Lower lobe of right lung (tissue), 2 donors: ENCODE data around the gene VAV2. TPM values are rescaled to one million over a fixed set of nuclear protein-coding genes. Genes with fewer than 3 reads are reported as not detected.

Source experiments
- ATAC-seq, 2 donors: fragments of 200-7000 bp; cut with Tn5 transposase; one replicate each; pipeline ENCODE4 v1.9.1; 2020 to 2022; ENCODE audit warnings: mild to moderate bottlenecking in 2 of 2, moderate library complexity in 2 of 2
- DNase-seq: peaks from one replicate; pipeline ENCODE4 v3.0.0-alpha.2; 2020
- H3K27ac ChIP-seq: fragments of 200-600 bp; one replicate; pipeline ENCODE4 v1.8.0; 2022
- H3K27me3 ChIP-seq: fragments of 200-600 bp; one replicate; pipeline ENCODE4 v1.8.0; 2022; ENCODE audit warnings: low read depth
- H3K36me3 ChIP-seq: fragments of 200-600 bp; one replicate; pipeline ENCODE4 v1.8.0; 2022; ENCODE audit warnings: mild to moderate bottlenecking
- H3K4me1 ChIP-seq: fragments of 200-600 bp; one replicate; pipeline ENCODE4 v1.8.0; 2022
- H3K4me3 ChIP-seq: fragments of 200-600 bp; one replicate; pipeline ENCODE4 v1.8.0; 2022; ENCODE audit warnings: mild to moderate bottlenecking
- H3K9me3 ChIP-seq: fragments of 200-600 bp; one replicate; pipeline ENCODE4 v1.8.0; 2022
- intact Hi-C: fragments of 100-400 bp; cut with DNase I; formaldehyde crosslinking; loops from one replicate; pipeline ENCODE4 v1.11.0; 2022
- total RNA-seq: library from RNA; stranded (reverse); fragmentation: NEBNext Ultra II Directional; extraction: Animal tissue kit (Norgen Biotek cat#: 25700); gene quantifications from one replicate; pipeline ENCODE4 v1.2.1, GENCODE V29; 2021
- TF ChIP-seq, protein P1 (sequence below): fragments of 200-600 bp; IDR thresholded peaks from one replicate; pipeline ENCODE4 v1.8.0; 2022; ENCODE audit warnings: antibody characterized with exemption, mild to moderate bottlenecking
- donor health status: DM: no; HTN: yes; CAD: no; lungs with severe emphysema.

Gene VAV2
- total RNA-seq, 1 donor from 2014 or later, result 26.9 TPM

DNA sequence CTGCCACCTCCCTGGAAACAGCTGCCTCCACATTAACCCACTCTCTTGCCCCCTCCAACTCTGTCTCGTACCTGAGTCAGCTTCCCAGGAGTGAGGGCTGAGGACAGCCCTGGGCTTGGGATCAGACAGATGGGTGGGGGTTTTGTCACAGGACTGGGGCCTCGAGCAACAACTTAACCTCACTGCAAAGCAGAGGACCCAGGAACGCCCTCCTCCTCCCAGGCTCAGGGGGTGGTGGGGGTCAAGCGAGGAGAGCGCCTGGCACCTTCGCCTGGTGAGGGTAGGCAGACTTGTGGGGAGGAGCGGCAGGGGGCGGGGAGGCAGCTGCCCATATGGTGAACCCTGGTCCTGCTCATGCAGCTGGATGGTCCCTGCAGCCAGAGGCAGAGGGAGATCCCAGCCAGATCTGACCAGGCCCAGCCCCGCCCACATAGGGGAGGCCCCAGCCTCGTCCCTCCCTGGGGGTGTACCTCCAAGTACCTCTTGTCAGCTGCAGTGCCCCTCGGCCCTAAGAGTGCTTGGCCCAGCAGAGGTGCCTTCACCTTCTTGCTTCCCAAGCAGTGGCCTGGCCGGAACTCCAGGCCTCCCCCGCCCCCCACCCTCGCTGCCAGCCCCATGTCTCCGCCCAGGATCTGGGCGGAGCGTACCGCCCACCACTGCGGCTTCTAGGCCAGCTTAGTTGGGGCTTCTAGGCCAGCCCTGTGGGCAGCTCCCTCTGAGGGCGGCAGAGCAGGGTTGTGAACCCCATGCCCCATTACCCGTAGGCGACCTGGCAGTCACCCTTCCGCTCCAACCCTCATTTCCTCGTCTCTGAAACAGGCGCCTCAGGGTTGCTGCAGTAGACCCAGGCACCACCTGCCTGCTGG is 254.1 kb downstream of the VAV2 start, which contains the start of gene SARDH:
Gene SARDH, minus strand, starts transcription at position 579 of the 866 bp plus-strand sequence. CDS start 4,179 bp downstream, outside the sequence.
- Histone ChIP-seq H3K4me3 (peak within 1 kb of the TSS; percentile 53), H3K27me3 (no peaks in the 10 kb centered on the region), H3K4me1 (peaks cover 13% of the 10 kb centered on the region), H3K36me3 (no peaks in the 10 kb centered on the region), H3K9me3 (no peaks in the 10 kb centered on the region), H3K27ac (no peak within 1 kb of the TSS)
- TF ChIP-seq, protein P1, sequence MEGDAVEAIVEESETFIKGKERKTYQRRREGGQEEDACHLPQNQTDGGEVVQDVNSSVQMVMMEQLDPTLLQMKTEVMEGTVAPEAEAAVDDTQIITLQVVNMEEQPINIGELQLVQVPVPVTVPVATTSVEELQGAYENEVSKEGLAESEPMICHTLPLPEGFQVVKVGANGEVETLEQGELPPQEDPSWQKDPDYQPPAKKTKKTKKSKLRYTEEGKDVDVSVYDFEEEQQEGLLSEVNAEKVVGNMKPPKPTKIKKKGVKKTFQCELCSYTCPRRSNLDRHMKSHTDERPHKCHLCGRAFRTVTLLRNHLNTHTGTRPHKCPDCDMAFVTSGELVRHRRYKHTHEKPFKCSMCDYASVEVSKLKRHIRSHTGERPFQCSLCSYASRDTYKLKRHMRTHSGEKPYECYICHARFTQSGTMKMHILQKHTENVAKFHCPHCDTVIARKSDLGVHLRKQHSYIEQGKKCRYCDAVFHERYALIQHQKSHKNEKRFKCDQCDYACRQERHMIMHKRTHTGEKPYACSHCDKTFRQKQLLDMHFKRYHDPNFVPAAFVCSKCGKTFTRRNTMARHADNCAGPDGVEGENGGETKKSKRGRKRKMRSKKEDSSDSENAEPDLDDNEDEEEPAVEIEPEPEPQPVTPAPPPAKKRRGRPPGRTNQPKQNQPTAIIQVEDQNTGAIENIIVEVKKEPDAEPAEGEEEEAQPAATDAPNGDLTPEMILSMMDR, result no peak
- ATAC-seq, result peak; percentile 68 to 76
- intact Hi-C loops, result no loop called here
- DNase-seq, result peak; percentile 72

DNA sequence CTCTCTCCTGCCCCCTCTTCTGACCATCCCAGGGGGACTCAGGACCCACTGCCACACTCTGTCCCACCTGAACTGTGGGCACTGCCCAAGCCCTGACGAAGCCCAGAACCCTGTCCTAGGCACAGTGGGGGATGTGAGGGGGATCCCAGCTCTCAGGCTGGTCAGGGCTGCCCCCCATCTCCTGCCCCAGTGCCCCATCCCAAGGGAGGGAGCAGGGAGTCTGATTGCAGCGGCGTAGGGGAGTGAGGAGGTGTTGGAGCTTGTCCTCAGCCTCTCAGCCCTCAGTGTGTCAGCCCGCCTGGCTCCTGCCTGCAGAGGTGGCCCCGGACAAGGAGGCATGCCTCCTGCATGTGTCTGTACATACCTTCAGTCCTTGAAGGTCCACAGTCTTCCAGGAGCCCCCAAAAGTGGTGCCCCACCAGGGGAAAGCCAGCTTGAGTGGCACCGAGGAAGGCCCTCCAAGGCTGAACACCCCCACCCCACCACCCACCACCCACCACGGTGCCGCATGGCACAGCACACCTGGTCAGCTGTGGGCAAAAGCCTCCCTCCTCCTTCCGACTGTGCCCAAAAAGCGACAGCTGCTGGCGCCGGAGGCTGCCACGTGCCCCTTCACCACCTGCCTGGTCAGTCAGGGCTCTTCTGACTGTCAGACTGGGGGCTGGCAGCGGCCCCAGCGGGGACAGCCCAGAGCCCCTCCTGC is 254.9 kb downstream of the VAV2 start:
- Histone ChIP-seq H3K27ac (no peak overlapping the region), H3K4me3 (peak overlapping the region; percentile 53)
- DNase-seq, result no peak

DNA sequence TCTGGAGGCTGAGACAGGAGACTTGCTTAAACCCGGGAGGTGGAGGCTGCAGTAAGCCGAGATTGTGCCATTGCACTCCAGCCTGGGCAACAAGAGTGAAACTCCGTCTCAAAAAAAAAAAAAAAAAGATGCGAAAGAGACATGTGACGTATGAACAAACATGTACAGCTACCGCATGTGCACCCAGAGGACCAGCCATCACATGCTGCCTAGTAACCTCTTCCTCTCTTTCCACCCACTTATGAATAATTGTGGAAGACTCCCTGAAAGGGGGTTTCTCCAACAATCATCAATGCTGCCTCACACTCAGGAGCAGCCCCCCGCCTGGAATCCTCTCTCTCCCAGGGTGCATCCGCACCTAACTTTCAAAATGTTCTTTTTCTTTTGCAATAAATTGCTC is 256.2 kb downstream of the VAV2 start:
- intact Hi-C loops, result no loop called here
- Histone ChIP-seq H3K4me1 (peaks cover 13% of the 10 kb centered on the region), H3K27me3 (peaks cover 7% of the 10 kb centered on the region), H3K27ac (no peak overlapping the region), H3K4me3 (no peak overlapping the region), H3K9me3 (no peaks in the 10 kb centered on the region), H3K36me3 (no peaks in the 10 kb centered on the region)
- ATAC-seq (no peak), DNase-seq (no peak)
- TF ChIP-seq, protein P1, result no peak

More for the DNA sequence above, 254.9 kb downstream of the VAV2 start:
- no peaks in the 10 kb centered on the region for H3K27me3 ChIP-seq
- no peaks in the 10 kb centered on the region for H3K9me3 ChIP-seq
- TF ChIP-seq, protein P1, result no peak
- no peaks in the 10 kb centered on the region for H3K36me3 ChIP-seq
- H3K4me1 ChIP-seq, result peaks cover 13% of the 10 kb centered on the region
- peak in 1 of 2 donors; percentile 15 for ATAC-seq
- intact Hi-C loops, result no loop called here

DNA sequence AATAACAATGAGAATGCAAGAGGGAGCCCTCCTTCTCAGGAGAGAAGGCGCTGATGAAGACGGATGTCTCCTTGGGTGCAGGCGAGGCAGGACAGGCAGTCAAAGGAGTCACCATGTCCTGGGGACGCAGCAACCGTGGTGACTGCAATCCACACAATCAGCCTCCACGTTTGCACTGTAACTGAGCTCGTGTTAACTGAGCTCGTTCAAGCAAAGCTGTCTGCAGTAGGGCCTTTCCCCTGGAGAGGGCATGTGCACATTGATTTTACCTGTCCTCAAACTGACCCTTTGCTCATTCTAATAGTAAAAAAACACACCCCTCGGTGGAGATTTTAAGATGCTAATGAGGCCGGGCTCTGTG is 256.7 kb downstream of the VAV2 start:
- Histone ChIP-seq H3K27me3 (peaks cover 7% of the 10 kb centered on the region), H3K9me3 (no peaks in the 10 kb centered on the region), H3K4me3 (no peak overlapping the region), H3K36me3 (no peaks in the 10 kb centered on the region), H3K27ac (no peak overlapping the region), H3K4me1 (peaks cover 13% of the 10 kb centered on the region)
- ATAC-seq (no peak), DNase-seq (no peak)
- intact Hi-C loops, result no loop called here
- TF ChIP-seq, protein P1, result no peak

DNA sequence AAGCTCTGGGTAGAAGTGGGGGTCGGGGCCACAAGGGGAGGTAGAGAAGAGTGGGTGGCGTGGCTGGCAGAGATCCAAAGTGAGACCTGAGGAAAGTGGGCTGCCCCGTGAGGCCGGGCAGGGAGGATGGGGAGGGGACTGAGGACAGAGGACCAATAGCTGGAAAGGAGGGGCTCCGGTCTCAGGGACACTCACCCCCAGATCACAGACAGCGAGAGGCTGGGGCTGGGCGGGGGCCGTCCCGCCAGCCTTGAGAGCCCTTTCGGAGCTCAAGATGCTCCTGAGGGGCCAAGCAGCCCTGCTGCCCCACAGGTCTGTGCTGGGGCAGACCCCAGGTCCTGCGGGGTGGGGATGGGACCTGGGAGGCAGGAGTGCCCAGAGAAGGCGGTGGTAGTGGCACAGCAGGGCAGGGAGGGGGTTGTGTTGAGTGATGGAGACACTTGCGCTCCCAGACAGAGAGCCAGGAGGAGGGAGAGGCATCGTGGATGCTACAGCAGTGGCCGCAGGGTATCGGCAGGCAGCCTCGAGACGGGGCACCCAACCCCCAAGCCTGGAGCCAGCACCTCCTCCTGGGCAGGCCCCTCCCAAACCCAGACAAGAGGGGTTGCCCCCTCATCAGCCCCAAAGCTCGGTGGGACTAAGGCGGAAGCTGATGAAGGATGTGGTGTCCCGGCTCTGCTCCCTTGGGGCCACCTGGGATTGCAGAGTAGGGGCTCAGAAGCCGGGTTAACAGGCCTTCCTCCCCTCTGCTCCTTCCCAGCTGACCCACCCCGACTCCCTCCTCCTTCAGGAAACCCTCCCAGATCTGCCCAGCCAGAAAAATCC is 257.3 kb downstream of the VAV2 start:
- H3K27me3 ChIP-seq, result peaks cover 7% of the 10 kb centered on the region
- no peaks in the 10 kb centered on the region for H3K36me3 ChIP-seq
- no peaks in the 10 kb centered on the region for H3K9me3 ChIP-seq
- ATAC-seq (no peak), DNase-seq (no peak)
- no peak overlapping the region for H3K27ac ChIP-seq
- TF ChIP-seq, protein P1, result no peak
- peaks cover 13% of the 10 kb centered on the region for H3K4me1 ChIP-seq
- no peak overlapping the region for H3K4me3 ChIP-seq
- intact Hi-C loops, result no loop called here
